ENCODE data around the gene PPEF2. TPM values are rescaled to one million over a fixed set of nuclear protein-coding genes. Genes with fewer than 3 reads are reported as not detected.
"Not testable (repeated sequence)": the region's sequence is repeated elsewhere in the genome, so short reads cannot be mapped to it uniquely, and the experiment has no call there.

PPEF2 gene
- total and polyA plus RNA-seq, 3 donors from 2014 or later, result 0.50 to 1.4 (median 0.71) TPM

- 93 to 100% methylated on average over 2 of the region's 2 CpGs for WGBS, 2 donors
- no peak overlapping the region for H3K4me3 ChIP-seq
- no peaks in the 10 kb centered on the region for H3K4me1 ChIP-seq
- H3K9me3 ChIP-seq, result no peaks in the 10 kb centered on the region
- H3K27ac ChIP-seq, result no peak overlapping the region
- H3K36me3 ChIP-seq (ENCODE audit: low read depth, missing control alignments), result no peaks in the 10 kb centered on the region
- no peaks in the 10 kb centered on the region for H3K27me3 ChIP-seq
- TF ChIP-seq POLR2A (IDR thresholded peaks at IDR 0.05), result no peak
- TF ChIP-seq CTCF (IDR thresholded peaks at IDR 0.05), result no peak
- DNase-seq, result no peak
- intact Hi-C loops (cut with DNase I; ENCODE audit: low total_unique reads), result no loop called here
These were observed 19.7 kb upstream of the PPEF2 start for GRCh38 chr4:75921910-75922309.

- WGBS, 2 donors, result 91 to 97% methylated on average over 4 of the region's 4 CpGs
- Histone ChIP-seq H3K4me3 (no peak overlapping the region), H3K27ac (no peak overlapping the region), H3K4me1 (no peaks in the 10 kb centered on the region), H3K36me3 (ENCODE audit: low read depth, missing control alignments) (no peaks in the 10 kb centered on the region), H3K27me3 (no peaks in the 10 kb centered on the region), H3K9me3 (no peaks in the 10 kb centered on the region)
- DNase-seq, result no peak
- TF ChIP-seq CTCF (IDR thresholded peaks at IDR 0.05) (no peak), POLR2A (IDR thresholded peaks at IDR 0.05) (no peak)
- intact Hi-C loops (cut with DNase I; ENCODE audit: low total_unique reads), result no loop called here
These were observed 18.1 kb upstream of the PPEF2 start for GRCh38 chr4:75920327-75920726.

- no peak overlapping the region for H3K27ac ChIP-seq
- H3K4me1 ChIP-seq, result no peaks in the 10 kb centered on the region
- no peak for TF ChIP-seq POLR2A (IDR thresholded peaks at IDR 0.05)
- no peak for TF ChIP-seq CTCF (IDR thresholded peaks at IDR 0.05)
- H3K27me3 ChIP-seq, result no peaks in the 10 kb centered on the region
- no peaks in the 10 kb centered on the region for H3K9me3 ChIP-seq
- no peak overlapping the region for H3K4me3 ChIP-seq
- intact Hi-C loops (cut with DNase I; ENCODE audit: low total_unique reads), result no loop called here
- DNase-seq, result no peak
- H3K36me3 ChIP-seq (ENCODE audit: low read depth, missing control alignments), result no peaks in the 10 kb centered on the region
- 50 to 58% methylated on average over 3 of the region's 3 CpGs for WGBS, 2 donors
These were observed 17.7 kb upstream of the PPEF2 start for GRCh38 chr4:75919920-75920319.

- H3K4me3 ChIP-seq, result no peak overlapping the region
- TF ChIP-seq CTCF (IDR thresholded peaks at IDR 0.05) (peak; percentile 28 to 75 (median 57)), POLR2A (IDR thresholded peaks at IDR 0.05) (no peak)
- intact Hi-C loops (cut with DNase I; ENCODE audit: low total_unique reads), result no loop called here
- H3K9me3 ChIP-seq, result no peaks in the 10 kb centered on the region
- peak; percentile 23 for DNase-seq
- WGBS, 2 donors, result 23 to 30% methylated on average over 1 of the region's 1 CpG
- H3K4me1 ChIP-seq, result no peaks in the 10 kb centered on the region
- H3K36me3 ChIP-seq (ENCODE audit: low read depth, missing control alignments), result no peaks in the 10 kb centered on the region
- no peak overlapping the region for H3K27ac ChIP-seq
- no peaks in the 10 kb centered on the region for H3K27me3 ChIP-seq
These were observed 13.9 kb upstream of the PPEF2 start for GRCh38 chr4:75916091-75916661.

- 57 to 68% methylated on average over 6 of the region's 6 CpGs for WGBS, 2 donors
- TF ChIP-seq POLR2A (IDR thresholded peaks at IDR 0.05) (no peak), CTCF (IDR thresholded peaks at IDR 0.05) (no peak)
- no peaks in the 10 kb centered on the region for H3K36me3 ChIP-seq (ENCODE audit: low read depth, missing control alignments)
- DNase-seq, result no peak
- intact Hi-C loops (cut with DNase I; ENCODE audit: low total_unique reads), result no loop called here
- no peak overlapping the region for H3K27ac ChIP-seq
- no peak overlapping the region for H3K4me3 ChIP-seq
- H3K4me1 ChIP-seq, result no peaks in the 10 kb centered on the region
- no peaks in the 10 kb centered on the region for H3K9me3 ChIP-seq
- no peaks in the 10 kb centered on the region for H3K27me3 ChIP-seq
These were observed 10.7 kb upstream of the PPEF2 start for GRCh38 chr4:75912968-75913367.

- WGBS, 2 donors, result 91 to 98% methylated on average over 6 of the region's 6 CpGs
- intact Hi-C loops (cut with DNase I; ENCODE audit: low total_unique reads); H3K4me3 ChIP-seq; H3K36me3 ChIP-seq (ENCODE audit: low read depth, missing control alignments); H3K4me1 ChIP-seq; H3K27me3 ChIP-seq; H3K9me3 ChIP-seq; DNase-seq; H3K27ac ChIP-seq: not testable (repeated sequence)
These were observed 8.6 kb upstream of the PPEF2 start for GRCh38 chr4:75910831-75911230.

Data from testis (tissue), 3 donors.